Activated B cell treated with CpG ODN at 0.5 μM for 24 hours (primary cell): ENCODE results near the gene NAP1L4. TPM values are rescaled to one million over a fixed set of nuclear protein-coding genes. Genes with fewer than 3 reads are reported as not detected.

Source experiments
- ATAC-seq: fragments of 200-7000 bp; cut with Tn5 transposase; one replicate; pipeline ENCODE4 v1.10.0; 2021; ENCODE audit warnings: low read depth, mild to moderate bottlenecking, moderate library complexity
- CTCF ChIA-PET: fragments of 350-600 bp; sonication (Branson Sonifier 250); formaldehyde crosslinking; loops from one replicate; lab custom pipeline; 2021; ENCODE audit warnings: antibody characterized with exemption; lab: Charles Lee
- POLR2A ChIA-PET: fragments of 350-600 bp; sonication (Branson Sonifier 250); formaldehyde crosslinking; loops from one replicate; lab custom pipeline; 2021; ENCODE audit warnings: antibody characterized with exemption; lab: Charles Lee
- DNase-seq: peaks from one replicate; pipeline ENCODE4 v3.0.0; 2022
- H3K27ac Mint-ChIP-seq: one replicate; pipeline ENCODE4 v1.8.0; 2020; ENCODE audit warnings: mixed read lengths
- H3K27me3 Mint-ChIP-seq: one replicate; pipeline ENCODE4 v1.8.0; 2021; ENCODE audit warnings: mixed read lengths
- H3K36me3 Mint-ChIP-seq: one replicate; pipeline ENCODE4 v1.8.0; 2021; ENCODE audit warnings: low read depth, mixed read lengths
- H3K4me1 Mint-ChIP-seq: one replicate; pipeline ENCODE4 v1.8.0; 2021; ENCODE audit warnings: mixed read lengths
- H3K4me3 Mint-ChIP-seq: one replicate; pipeline ENCODE4 v1.8.0; 2020; ENCODE audit warnings: mild to moderate bottlenecking, mixed read lengths
- H3K9me3 Mint-ChIP-seq: one replicate; pipeline ENCODE4 v1.8.0; 2020; ENCODE audit warnings: mixed read lengths
- intact Hi-C: fragments of 100-400 bp; cut with micrococcal nuclease; formaldehyde crosslinking; loops from one replicate; pipeline ENCODE4 v1.15.1; 2024
- total RNA-seq: library from RNA; stranded (reverse); gene quantifications from 2 replicates; pipeline ENCODE4 v1.2.3, GENCODE V29; 2022
- TF ChIP-seq, protein P1 (sequence below): fragments of 200-600 bp; IDR thresholded peaks from one replicate; pipeline ENCODE4 v1.8.0; 2022; ENCODE audit warnings: antibody characterized with exemption, mild to moderate bottlenecking

NAP1L4 gene
- total RNA-seq, 1 donor from 2014 or later, result 115 TPM

DNA sequence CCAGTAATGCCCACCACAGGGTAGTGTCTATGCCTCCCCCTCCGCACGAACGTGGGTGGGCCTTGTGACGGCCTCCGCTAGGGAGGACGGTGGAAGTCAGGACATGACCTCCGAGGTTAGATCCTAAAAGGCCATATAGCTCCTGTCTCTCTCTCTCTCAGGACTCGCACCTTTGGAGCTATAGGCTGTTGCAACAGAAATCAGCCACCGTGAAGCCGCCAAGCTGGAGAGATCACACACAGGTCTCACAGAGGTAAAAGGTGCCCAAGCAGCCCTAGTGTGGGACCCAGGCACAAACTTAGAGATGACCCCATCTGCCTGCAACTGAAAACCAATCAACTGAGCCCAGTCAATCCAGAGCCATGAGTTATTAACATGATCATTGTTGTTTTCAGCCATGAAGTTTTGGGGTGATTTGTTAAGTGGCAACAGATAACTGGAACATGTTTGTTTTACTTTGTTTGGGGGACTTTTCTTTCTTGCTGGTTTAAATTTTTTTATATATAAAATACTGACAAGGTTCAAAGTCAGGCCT is 7.4 kb upstream of the NAP1L4 start:
- Mint-ChIP-seq H3K4me1 (no peaks in the 10 kb centered on the region), H3K9me3 (no peaks in the 10 kb centered on the region), H3K4me3 (no peak overlapping the region), H3K27ac (no peak overlapping the region), H3K36me3 (peaks cover 51% of the 10 kb centered on the region), H3K27me3 (no peaks in the 10 kb centered on the region)
- intact Hi-C loops, result loop anchor here (10.0 kb wide), 1 partner anchor 555 kb away; the partner anchor contains the start of genes KCNQ1 and TRPM5
- DNase-seq (no peak), ATAC-seq (no peak)
- CTCF ChIA-PET, result no interaction called here
- TF ChIP-seq, protein P1, sequence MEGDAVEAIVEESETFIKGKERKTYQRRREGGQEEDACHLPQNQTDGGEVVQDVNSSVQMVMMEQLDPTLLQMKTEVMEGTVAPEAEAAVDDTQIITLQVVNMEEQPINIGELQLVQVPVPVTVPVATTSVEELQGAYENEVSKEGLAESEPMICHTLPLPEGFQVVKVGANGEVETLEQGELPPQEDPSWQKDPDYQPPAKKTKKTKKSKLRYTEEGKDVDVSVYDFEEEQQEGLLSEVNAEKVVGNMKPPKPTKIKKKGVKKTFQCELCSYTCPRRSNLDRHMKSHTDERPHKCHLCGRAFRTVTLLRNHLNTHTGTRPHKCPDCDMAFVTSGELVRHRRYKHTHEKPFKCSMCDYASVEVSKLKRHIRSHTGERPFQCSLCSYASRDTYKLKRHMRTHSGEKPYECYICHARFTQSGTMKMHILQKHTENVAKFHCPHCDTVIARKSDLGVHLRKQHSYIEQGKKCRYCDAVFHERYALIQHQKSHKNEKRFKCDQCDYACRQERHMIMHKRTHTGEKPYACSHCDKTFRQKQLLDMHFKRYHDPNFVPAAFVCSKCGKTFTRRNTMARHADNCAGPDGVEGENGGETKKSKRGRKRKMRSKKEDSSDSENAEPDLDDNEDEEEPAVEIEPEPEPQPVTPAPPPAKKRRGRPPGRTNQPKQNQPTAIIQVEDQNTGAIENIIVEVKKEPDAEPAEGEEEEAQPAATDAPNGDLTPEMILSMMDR, result no peak
- POLR2A ChIA-PET, result no interaction called here

DNA sequence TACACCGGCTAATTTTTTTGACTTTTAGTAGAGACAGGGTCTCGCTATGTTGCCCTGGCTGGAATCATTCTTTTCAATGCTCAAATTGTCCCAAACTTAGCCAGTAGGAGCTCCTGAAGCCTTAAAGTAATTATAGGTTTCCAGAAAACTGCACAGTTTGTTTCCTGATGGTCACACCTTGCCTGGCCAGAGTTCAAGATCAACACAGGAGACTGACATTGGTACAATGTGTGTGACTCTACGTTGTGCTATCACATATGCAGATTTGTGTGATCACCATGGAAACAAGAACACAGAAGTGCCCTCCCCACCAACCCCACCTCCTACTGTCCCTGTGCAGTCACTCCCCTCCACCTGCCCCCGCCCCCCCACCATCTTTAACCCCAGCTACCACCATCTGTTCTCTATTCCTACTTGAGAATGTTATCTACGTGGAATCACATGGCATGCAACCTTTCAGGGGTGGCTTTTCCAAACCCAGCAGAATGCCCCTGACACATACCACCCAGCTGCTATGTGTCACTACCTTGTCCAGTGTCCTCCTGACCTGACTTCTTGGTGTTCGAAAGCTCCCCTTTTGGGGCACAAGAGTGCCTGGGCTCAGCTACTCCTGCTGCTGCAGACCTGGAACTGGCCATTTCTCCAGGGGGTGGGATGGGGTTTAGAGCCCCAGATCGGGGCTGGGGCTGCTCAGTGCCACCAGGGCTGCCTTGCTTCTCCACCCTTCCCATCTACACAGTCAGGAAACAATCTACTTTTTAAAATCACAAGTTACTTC is 6.1 kb upstream of the NAP1L4 start:
- H3K27ac Mint-ChIP-seq, result no peak overlapping the region
- TF ChIP-seq, protein P1, result no peak
- CTCF ChIA-PET, result interaction anchor here (1.5 kb wide), 1 partner anchor 93 kb away, joined by 4 read pairs; no protein-coding TSS in a partner anchor
- ATAC-seq (no peak), DNase-seq (no peak)
- H3K4me3 Mint-ChIP-seq, result no peak overlapping the region
- peaks cover 39% of the 10 kb centered on the region for H3K36me3 Mint-ChIP-seq
- no peaks in the 10 kb centered on the region for H3K4me1 Mint-ChIP-seq
- no peaks in the 10 kb centered on the region for H3K27me3 Mint-ChIP-seq
- H3K9me3 Mint-ChIP-seq, result no peaks in the 10 kb centered on the region
- POLR2A ChIA-PET, result interaction anchor here (0.6 to 0.7 kb wide), 2 partner anchors 8 to 65 kb away, joined by 5 to 13 read pairs; no protein-coding TSS in a partner anchor
- intact Hi-C loops, result loop anchor here (10.0 kb wide), 1 partner anchor 553 kb away; the partner anchor contains the start of genes KCNQ1 and TRPM5

- H3K4me1 Mint-ChIP-seq, result no peaks in the 10 kb centered on the region
- ChIA-PET POLR2A (no interaction called here), CTCF (interaction anchor here (1.5 kb wide), 1 partner anchor 94 kb away, joined by 4 read pairs; no protein-coding TSS in a partner anchor)
- H3K4me3 Mint-ChIP-seq, result no peak overlapping the region
- ATAC-seq, result no peak
- no peaks in the 10 kb centered on the region for H3K27me3 Mint-ChIP-seq
- no peak overlapping the region for H3K27ac Mint-ChIP-seq
- no peak for DNase-seq
- peaks cover 33% of the 10 kb centered on the region for H3K36me3 Mint-ChIP-seq
- TF ChIP-seq, protein P1, result no peak
- H3K9me3 Mint-ChIP-seq, result no peaks in the 10 kb centered on the region
- intact Hi-C loops, result loop anchor here (10.0 kb wide), 1 partner anchor 553 kb away; the partner anchor contains the start of genes KCNQ1 and TRPM5
Measured at GRCh38 chr11:2997406-2997805, 5.3 kb upstream of the NAP1L4 start.

DNA sequence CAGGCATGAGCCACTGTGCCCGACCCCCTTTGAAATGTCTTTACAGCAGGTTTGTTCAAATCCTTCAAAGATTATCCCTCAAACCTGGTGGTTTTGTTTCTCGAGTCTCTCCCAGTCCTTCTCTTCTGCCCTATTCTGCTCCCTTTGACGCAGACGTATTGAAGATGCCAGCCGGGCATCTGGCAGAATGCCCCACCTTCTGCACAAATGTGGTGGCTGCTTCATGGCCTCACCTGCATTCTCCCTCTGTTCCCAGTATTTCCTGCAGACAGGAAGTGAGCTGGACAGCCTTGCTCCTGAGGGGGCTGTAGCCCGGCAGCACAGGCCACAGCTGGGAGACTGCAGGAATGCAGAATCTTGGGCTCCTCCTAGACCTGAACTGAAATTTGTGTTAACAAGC is 4.8 kb upstream of the NAP1L4 start:
- ATAC-seq, result no peak
- TF ChIP-seq, protein P1, result no peak
- no peak overlapping the region for H3K27ac Mint-ChIP-seq
- no peak for DNase-seq
- no peaks in the 10 kb centered on the region for H3K9me3 Mint-ChIP-seq
- H3K4me1 Mint-ChIP-seq, result peaks cover 2% of the 10 kb centered on the region
- no peaks in the 10 kb centered on the region for H3K27me3 Mint-ChIP-seq
- intact Hi-C loops, result loop anchor here (10.0 kb wide), 1 partner anchor 552 kb away; the partner anchor contains the start of genes KCNQ1 and TRPM5
- no peak overlapping the region for H3K4me3 Mint-ChIP-seq
- ChIA-PET CTCF (interaction anchor here (1.5 kb wide), 1 partner anchor 95 kb away, joined by 4 read pairs; no protein-coding TSS in a partner anchor), POLR2A (no interaction called here)
- peaks cover 34% of the 10 kb centered on the region for H3K36me3 Mint-ChIP-seq
